GM23248 (cell line): ENCODE results near the gene ATP11C.

Source experiments
- EZH2 ChIP-seq: fragments of 200-600 bp; sonication (generic); IDR thresholded peaks from 2 replicates; pipeline ENCODE4 v1.6.1; 2018; ENCODE audit warnings: antibody characterized with exemption, mild to moderate bottlenecking; ENCODE audit not compliant: insufficient read depth, poor library complexity, severe bottlenecking
- EZH2phosphoT487 ChIP-seq: fragments of 200-600 bp; sonication (generic); IDR thresholded peaks from 2 replicates; pipeline ENCODE4 v1.6.1; 2018; ENCODE audit warnings: antibody characterized with exemption, moderate library complexity, mild to moderate bottlenecking, low read depth; ENCODE audit not compliant: insufficient read depth

- no peak for TF ChIP-seq EZH2
- TF ChIP-seq EZH2phosphoT487 = no peak
These were observed 88.0 kb downstream of the ATP11C start for GRCh38 chrX:139844884-139845283.
